ENCODE measurements around the gene ROM1.

DNA sequence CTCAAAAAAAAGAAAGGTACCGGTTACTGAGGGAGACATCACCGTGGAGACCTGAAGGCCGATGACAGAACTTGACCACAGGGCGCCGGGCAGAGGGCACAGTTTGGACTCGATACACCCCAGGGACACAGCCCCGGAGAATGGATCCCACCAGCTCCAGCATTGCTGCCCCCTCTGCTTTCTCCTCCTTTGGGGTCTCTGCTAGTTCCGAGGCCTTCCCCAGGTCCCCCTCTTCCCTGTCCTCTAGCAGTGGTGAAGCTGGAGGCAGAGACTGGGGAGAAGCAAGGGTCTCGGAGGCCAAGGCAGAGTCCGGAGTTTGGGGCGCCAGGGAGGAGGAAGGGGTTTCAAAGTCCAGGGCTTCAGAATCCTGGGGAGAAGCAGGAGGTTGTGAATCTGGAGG is 34.5 kb upstream of the ROM1 start:
- TF ChIP-seq EZH2 (IDR thresholded peaks at IDR 0.05) = no peak
- no peak for TF ChIP-seq POLR2AphosphoS5 (IDR thresholded peaks at IDR 0.05; ENCODE audit: borderline replicate concordance, low read depth, low read length)
- no peak for TF ChIP-seq FOXP2 (optimal IDR thresholded peaks at IDR 0.05; ENCODE audit: control extremely low read depth, extremely low read length, insufficient read depth)
